PFSK-1 (cell line): ENCODE results near the gene PHACTR3.

Source experiments
- POLR2AphosphoS5 ChIP-seq: IDR thresholded peaks from 2 replicates; pipeline ENCODE4 v1.6.1; 2012; ENCODE audit warnings: low read depth, mild to moderate bottlenecking, control low read depth, low read length, moderate library complexity
- REST ChIP-seq, 2 experiments: IDR thresholded peaks; 2 replicates each; pipeline versions ENCODE4 v1.6.1 to v1.8.0; 2011 to 2012; ENCODE audit warnings: low read depth in 2 of 2, low read length in 2 of 2, control low read depth in 1 of 2, inconsistent platforms in 1 of 2, mild to moderate bottlenecking in 1 of 2, moderate library complexity in 1 of 2; ENCODE audit not compliant: insufficient read depth in 1 of 2
- SIN3A ChIP-seq: IDR thresholded peaks from 2 replicates; pipeline ENCODE4 v1.6.1; 2012; ENCODE audit warnings: mild to moderate bottlenecking, low read length, moderate library complexity, borderline replicate concordance; ENCODE audit not compliant: insufficient read depth
- TAF1 ChIP-seq: IDR thresholded peaks from 2 replicates; pipeline ENCODE4 v1.6.1; 2012; ENCODE audit warnings: low read length, control low read depth, borderline replicate concordance; ENCODE audit not compliant: insufficient read depth

DNA sequence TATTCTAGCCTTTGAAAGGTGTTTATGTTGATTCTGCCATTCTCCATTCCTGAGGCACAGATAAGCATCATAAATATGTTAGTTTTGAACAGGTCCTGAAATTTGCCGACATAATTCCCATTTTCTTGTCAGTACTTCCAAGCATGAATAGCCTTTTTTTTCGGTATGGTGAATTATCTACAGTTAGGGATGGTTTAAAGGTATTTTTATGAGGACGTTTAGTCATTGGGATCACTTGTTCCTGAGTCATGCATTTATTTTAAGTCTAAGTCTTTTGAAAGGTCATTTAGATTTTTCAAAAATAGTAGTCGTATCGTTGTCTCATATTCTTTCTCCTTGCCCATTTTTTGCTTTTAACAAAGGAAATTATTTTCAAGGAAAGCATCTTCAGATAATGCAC is 98.7 kb downstream of the PHACTR3 start:
- TF ChIP-seq POLR2AphosphoS5 (no peak), SIN3A (no peak), TAF1 (no peak), REST (IDR thresholded peaks at IDR 0.05; ENCODE audit: insufficient read depth in 1 of 2, low read depth in 2 of 2, low read length in 2 of 2) (no peak)
